Frontal cortex (tissue), 4 donors: ENCODE results near the gene PGBD2. TPM values are rescaled to one million over a fixed set of nuclear protein-coding genes. Genes with fewer than 3 reads are reported as not detected.
"Not testable (repeated sequence)": the region's sequence is repeated elsewhere in the genome, so short reads cannot be mapped to it uniquely, and the experiment has no call there.

Source experiments
- DNase-seq, 2 donors: peaks; one replicate each; pipeline ENCODE4 v3.0.0; 2012; ENCODE audit warnings: low spot score in 2 of 2
- FAIRE-seq: peaks from 2 replicates; lab custom pipeline; 2012; peaks lifted over from hg19 to GRCh38; lab: Jason Lieb, UNC
- total RNA-seq: library from RNA; depleted of rRNA; stranded (reverse); fragments of >200 nt; gene quantifications from one replicate; pipeline ENCODE4 v1.2.3, GENCODE V29; 2014
- donor health status: control.
- donor health status: control.
- donor health status: control.

Gene PGBD2
- total RNA-seq, 1 donor from 2014 or later, result 11.0 TPM

DNA sequence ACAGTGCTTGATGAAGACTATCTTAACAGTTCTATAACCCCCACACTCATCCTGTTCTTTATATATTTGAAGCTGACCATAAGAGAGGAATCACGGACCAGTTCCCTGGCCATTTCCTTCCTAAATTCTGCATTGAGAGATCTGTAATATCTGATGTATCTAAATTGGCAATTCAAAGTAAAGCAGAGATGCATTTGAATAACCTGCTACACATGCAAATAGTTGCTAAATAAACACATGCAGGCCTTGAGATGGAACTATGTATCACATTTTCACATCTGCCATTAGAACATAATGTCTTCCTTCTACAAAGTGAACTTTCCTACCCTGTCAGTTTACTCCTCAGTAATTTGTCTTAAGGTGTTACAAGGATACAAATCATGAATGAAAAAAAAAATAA lies 20.4 kb upstream of the PGBD2 start:
- FAIRE-seq, result no peak

DNA sequence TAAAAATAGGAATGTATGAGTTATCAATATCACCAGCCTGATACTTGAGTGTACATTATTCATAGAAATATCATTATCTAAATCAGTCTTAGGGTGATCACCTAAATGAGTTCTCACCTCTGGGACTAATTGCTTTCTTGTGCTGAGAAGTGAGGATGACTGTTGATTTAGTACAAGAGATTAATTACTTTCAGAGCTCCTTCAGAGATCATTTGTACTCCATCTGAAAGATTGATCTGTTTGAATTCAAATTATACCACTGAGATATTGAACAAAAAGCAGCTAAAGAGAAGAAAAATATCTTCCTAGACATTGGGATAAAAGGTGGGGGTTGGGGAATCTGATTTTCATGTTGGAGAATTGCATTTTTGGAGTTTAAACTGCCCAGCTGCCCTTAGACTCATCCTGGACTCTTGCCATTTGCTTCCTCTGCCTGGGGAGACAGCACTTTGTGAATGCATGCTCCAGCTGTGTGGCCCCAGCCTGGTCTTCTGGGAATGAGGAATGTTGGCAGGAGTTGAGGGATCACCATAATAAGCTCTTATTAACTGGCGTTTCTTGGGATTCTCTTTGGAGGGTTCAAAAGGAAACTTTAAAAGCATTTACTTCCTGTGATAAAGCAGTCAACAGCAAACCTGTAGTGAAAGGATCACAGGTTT lies 19.7 kb upstream of the PGBD2 start:
- FAIRE-seq, result no peak

More for the DNA sequence above, 20.4 kb upstream of the PGBD2 start:
- DNase-seq, result no peak

DNA sequence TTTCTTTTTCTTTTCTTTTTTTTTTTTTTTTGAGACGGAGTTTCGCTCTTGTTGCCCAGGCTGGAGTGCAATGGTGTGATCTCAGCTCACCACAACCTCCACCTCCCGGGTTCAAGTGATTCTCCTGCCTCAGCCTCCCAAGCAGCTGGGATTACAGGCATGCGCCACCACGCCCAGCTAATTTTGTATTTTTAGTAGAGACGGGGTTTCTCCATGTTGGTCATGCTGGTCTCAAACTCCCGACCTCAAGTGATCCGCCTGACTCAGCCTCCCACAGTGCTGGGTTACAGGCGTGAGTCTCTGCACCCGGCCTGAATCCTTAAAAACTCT lies 16.2 kb upstream of the PGBD2 start:
- not testable (repeated sequence) for DNase-seq, FAIRE-seq

More for the DNA sequence above, 19.7 kb upstream of the PGBD2 start:
- no peak for DNase-seq

DNA sequence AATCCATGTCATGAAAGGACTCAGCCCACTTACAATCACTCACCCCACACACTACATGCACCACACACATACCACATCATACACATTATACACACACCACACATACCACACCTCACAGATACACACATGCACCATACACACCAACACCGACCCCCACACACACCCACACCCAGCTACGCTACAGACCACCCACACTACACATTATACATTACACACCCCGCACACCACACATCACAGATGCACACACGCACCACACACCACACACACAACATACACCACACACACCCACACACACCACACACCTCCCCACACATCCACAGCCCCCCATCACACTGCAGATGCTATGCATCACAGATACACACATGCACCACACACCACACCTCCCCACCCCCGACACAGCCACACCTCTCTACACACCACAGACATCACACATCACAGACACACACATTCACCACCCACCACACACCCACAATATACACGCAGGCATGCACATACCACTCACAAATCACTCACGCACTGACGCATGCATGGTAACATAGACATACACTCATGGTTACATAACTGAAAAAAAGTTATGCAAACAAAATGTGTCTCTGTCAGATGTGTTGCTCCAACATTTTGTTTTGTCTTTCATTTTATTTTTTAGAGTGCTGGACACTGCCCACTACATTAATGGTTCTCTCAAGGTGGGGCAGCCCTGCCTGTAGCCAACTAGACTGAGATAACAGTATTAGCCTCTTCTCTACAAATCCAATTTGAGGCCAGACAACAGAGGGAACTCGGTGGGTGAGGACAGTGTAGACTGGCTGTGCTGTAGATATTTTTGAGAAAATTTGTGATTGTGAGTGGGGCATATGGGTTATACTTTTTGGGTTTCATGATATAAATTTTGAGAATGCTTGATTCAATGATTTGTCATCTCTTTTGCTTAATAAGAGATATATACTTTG lies 15.2 kb upstream of the PGBD2 start:
- DNase-seq, result no peak
- FAIRE-seq, result no peak

DNA sequence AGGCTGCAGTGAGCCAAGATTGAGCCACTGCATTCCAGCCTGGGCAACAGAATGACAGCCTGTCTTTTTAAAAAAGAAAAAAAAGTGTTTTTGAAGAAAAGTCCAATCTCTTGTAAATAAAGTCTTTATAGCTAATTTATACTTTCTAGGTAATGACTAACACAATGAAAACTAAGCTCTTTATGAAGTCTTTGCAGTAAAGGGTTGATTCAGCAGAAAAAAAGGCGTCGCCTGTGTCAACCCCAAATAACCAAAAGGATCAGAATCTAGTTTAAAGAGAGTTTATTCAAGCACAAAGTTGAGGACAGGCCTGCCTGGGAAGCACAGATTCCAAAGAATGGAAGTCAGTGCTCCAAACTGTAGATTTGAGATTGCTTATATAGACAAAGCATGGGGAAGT lies 14.3 kb upstream of the PGBD2 start:
- no peak for FAIRE-seq
- DNase-seq, result no peak

DNA sequence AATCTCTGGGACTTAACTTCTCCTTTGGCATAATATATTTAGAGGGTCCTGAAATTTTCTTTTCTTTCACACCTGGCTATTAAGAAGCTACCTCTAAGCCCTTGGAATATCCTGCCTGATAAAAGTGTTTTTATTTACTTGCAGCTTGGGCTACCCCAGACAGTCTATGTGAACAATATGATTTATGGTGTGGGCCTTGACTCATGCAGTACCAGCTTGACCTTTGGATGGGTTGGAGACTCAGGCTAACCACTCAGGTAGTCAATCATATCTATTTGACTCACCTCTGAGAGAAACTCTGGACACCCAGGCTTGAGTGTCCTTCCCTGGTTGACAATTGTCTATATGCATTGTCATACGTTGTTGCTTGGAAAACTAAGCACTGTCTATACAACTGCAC lies 13.4 kb upstream of the PGBD2 start:
- DNase-seq, result no peak
- FAIRE-seq, result no peak

DNA sequence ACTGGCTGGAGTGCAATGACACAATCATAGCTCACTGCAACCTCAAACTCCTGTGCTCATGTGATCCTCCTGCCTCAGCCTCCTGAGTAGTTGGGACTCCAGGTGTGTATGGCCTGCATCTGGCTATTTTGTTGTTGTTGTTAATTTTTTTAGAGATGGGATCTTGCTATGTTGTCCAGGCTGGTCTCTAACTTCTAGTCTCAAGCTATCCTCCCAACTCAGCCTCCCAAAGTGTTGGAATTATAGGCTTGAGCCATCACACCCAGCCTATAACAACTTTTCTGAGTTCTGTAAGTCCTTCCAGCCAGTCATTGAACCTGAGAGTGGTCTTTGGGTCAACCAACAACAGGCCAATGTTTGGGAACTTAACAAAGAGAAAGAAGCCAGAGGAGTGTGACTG lies 11.2 kb upstream of the PGBD2 start:
- DNase-seq, result no peak
- FAIRE-seq, result no peak

DNA sequence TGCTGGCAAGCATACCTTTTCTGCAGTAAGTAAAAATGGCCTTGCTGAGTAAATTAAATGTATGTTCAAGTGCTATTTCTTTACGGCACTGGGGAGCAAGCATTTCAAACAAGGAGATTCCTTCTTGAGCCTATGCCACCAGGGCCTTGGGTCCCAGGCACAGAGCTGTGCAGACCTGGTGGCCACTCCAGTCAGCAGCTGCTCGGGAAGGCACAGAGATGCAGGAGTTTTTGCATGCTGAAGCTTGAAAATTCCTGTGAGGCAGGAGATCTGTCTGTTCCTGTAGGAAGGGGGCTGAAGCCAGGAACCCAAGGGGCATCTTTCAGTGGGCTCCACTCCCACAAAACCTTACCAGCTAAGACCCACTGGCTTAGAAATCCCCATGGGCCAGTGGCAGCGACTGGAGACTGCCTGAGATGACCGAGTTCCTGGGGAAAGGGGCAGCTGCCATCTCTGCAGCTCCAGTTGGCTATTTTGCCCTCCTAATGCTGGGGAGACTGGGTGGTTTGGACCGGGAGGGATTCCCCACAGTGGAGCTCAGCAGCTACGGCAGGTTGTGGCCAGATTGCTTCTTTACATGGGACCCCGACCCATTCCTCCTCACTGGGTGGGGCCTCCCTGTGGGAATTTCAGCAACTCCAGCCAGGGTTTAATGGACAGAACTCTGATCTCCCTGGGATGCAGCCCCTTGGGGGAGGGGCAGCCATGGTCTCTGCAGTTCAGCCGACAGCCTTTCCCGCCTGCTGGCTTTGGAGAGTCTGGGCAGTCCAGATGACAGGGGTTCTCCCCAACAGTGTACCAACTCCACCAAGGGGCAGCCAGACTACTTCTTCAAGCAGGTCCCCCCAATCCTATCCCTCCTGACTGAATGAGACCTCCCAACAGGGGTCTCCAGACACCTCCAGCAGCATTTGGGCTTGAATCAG lies 8.4 kb upstream of the PGBD2 start:
- DNase-seq, result no peak
- no peak for FAIRE-seq

DNA sequence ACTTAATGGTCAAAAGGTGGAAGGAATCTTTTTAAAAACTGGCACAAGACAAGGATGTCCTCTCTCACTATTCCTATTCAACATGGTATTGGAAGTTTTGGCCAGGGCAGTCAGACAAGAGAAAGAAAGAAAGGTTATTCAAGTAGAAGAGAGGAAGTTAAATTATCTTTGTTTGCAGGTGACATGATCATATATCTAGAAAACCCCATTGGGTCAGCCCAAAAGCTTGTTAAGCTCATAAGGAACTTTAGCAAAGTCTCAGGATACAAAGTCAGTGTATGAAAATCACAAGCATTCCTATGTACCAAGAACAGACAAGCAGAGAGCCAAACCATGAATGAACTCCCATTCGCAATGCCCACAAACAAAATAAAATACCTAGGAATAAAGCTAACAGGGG lies 5.4 kb upstream of the PGBD2 start:
- DNase-seq (no peak), FAIRE-seq (no peak)

DNA sequence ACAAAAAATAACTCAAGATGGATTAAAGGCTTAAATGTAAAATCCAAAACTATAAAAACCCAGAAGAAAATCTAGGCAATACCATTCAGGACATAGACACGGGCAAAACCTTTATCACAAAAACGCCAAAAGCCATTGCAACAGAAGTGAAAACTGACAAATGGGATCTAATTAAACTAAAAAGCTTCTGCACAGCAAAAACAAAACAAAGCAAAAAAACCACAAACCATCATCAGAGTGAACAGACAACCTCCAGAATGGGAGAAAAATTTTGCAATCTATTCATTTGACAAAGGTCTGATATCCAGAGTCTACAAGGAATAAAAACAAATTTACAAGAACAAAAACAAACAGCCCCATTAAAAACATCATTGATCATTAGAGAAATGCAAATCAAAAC lies 4.5 kb upstream of the PGBD2 start:
- no peak for FAIRE-seq

DNA sequence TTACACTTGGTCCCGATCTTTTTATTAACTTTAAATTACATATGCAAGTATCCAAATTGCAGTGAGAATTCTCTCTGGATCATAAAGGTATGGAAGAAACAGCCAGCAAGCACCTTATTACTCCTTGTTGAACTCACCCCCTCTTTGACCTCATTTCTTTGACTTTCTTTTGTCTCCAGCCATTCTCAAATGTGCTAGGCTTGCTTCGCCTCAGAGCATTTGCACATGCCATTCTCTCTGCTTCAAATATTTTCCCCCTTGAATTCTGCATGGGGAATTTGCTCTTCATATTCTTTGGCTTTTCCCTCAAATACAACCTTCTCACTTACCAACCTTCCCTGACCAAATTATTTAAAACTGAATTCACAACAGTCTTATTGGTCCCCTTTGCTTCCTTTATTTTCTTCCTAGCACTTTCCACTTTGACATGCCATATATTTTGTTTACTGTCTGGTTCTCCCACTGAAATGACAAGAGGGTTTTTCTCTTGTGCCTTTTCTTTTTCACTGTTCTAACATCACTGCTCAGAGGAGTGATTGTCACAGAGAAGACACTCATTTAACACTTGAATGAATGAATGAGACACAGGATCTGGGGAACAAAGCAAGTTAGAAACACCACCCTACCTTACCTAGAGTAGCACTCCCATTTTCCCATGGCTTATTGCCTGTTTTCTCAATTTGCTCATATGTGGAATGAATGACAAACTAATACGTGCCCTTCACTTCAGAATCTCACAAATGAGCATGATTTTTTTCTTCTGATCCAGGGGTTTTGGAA lies 1.4 kb upstream of the PGBD2 start:
- DNase-seq (no peak), FAIRE-seq (no peak)

More for the DNA sequence above, 4.5 kb upstream of the PGBD2 start:
- DNase-seq, result no peak

DNA sequence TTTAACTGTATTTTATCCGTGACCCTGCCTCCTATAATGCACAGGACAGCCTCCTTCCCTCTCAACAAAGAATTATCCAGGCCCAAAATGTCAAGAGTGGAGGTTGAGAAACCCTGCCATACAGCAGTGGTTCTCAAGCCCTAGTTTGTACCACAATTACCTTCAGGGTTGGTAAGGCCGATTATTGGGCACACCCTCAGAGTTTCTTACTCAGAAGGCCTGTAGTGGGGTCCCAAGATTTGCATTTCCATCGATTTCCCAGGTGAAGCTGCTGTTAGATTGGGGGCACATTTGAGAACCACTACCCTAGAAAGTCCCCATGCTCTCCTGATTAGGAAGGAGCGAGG lies 400 bp upstream of the PGBD2 start:
- DNase-seq (no peak), FAIRE-seq (no peak)

DNA sequence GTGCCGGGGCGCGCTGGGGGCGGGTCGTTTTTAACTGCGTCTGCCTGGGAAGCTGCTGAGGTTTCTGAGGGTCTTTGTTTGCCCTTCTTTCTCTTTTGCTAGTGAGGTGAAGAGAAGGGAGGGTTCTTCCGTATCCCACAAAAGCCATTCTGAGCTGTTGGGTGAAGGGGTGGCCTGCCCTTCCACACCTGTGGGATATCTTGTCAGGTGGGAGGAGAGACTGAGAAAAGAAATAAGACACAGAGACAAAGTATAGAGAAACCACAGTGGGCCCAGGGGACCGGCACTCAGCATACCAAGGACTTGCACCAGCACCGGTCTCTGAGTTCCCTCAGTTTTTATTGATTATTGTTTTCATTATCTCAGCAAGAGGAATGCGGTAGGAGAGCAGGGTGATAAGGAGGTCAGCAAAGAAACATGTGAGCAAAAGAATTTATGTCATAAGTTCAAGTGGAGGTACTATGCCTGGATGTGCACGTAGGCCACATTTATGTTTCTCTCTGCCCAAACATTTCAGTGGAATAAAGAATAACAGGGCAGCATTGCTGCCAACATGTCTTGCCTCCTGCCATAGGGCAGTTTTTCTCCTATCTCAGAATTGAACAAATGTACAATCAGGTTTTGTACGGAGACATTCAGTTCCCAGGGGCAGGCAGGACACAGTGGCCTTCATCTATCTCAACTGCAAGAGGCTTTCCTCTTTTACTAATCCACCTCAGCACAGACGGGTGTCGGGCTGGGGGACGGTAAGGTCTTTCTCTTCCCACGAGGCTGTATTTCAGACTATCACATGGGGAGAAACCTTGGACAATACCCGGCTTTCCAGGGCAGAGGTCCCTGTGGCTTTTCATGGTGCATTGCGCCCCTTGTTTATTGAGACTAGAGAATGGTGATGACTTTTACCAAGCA lies 972 bp downstream of the PGBD2 start:
- FAIRE-seq (no peak), DNase-seq (no peak)

DNA sequence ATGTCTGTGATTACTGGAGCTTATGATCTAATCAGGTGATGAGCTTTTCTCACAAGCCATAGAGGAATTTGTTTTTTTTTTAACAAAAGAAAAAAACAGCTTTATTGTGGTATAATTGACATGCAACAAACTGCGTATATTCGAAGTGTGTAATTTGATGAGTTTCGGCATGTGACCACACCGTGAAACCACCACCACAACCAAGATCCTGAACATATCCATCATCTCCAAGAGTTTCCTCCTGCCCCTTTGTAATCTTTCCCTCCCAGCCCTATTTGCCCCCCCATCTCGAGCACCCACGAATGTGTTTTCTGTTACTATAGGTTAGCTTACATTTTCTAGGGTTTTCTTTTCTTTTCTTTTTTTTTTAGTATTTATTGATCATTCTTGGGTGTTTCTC lies 4.7 kb downstream of the PGBD2 start:
- FAIRE-seq (no peak), DNase-seq (no peak)

DNA sequence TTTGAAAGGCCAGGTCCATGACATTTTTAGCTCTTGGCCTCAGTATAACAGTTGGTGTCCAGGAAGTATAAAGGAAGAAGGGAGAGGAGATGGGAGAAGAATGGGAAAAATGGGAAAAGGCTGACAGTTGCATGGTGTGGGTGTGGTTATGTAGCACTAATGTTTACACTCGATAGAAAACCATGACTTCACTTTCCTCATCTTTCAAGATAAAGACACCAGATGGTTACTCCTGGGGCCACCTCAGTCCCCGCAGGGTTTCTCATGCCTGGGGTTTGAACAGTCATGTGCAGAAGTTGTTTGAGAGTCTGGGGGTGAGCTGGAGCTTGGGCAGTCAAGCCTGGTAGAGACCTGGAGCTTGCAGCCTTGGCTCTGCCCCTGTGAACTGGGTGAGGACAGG lies 7.9 kb downstream of the PGBD2 start:
- FAIRE-seq, result no peak
- DNase-seq, result no peak

DNA sequence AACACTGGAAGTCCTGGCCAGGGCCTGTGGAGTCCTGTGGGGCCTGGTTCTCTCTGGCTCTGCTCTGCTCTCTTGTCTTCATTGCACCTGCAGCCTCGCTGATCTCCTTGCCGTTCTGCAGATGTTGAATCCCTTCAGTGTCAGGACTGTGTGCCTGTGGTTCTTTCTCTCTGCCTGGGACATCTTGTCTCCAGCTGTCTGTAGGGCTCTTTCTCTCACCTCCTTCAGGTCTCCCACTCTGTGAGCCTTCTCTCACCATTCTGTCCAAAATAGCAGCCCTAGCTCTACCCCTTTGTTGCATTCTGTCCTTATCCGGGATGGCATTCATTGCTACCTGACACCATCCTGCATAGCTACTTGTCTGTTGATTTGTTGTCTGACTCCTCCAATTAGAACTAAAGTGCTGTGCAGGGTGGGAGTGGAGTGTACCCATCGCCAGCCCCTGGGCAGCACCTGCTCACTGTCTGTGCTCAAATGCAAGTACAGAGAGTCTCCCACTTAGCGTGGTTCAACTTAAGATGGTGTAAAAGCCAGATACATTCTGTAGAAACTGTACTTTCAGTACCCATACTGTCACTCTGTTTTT lies 8.9 kb downstream of the PGBD2 start:
- no peak for DNase-seq
- no peak for FAIRE-seq

DNA sequence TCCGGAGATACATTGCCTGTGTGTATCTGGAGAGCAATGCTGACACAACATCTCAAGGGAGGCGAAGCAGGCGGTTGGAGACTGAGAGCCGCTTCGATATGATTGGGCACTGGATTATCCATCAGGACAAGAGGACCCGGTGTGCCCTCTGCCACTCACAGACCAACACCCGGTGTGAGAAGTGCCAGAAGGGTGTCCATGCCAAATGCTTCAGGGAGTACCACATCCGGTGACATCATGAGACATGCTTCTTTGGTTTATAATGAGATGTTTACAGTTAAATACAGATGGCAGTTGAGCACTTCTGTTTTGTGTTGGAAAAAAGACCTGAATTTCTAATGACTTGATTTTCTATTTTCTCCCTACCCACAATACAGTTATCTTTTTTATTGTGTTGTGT lies 12.1 kb downstream of the PGBD2 start:
- DNase-seq (no peak), FAIRE-seq (no peak)
